H9 (cell line): ENCODE data around the gene SUPT20H. TPM values are rescaled to one million over a fixed set of nuclear protein-coding genes. Genes with fewer than 3 reads are reported as not detected.
A peak's percentile ranks its signal among the peaks of the same experiment; 100 is the strongest.

Experiments used
- DNase-seq: peaks from one replicate; pipeline ENCODE4 v3.0.0-alpha.2; 2017
- H2AFZ ChIP-seq: one replicate; pipeline ENCODE4 v1.6.1; 2013; ENCODE audit warnings: mild to moderate bottlenecking, low read length, control low read depth, moderate library complexity
- H2AK5ac ChIP-seq: 2 replicates; pipeline ENCODE4 v1.6.1; 2013; ENCODE audit warnings: low read length, control low read depth, mixed read lengths; ENCODE audit not compliant: insufficient read length
- H2BK120ac ChIP-seq: one replicate; pipeline ENCODE4 v1.6.1; 2013; ENCODE audit warnings: low read depth, mild to moderate bottlenecking, low read length, control low read depth, inconsistent platforms; ENCODE audit not compliant: poor library complexity, severe bottlenecking
- H2BK12ac ChIP-seq: 2 replicates; pipeline ENCODE4 v1.6.1; 2013; ENCODE audit warnings: low read length, control low read depth, mixed read lengths, low read depth; ENCODE audit not compliant: insufficient read length
- H2BK15ac ChIP-seq: 2 replicates; pipeline ENCODE4 v1.6.1; 2013; ENCODE audit warnings: low read depth, low read length, control low read depth
- H2BK20ac ChIP-seq: one replicate; pipeline ENCODE4 v1.6.1; 2013; ENCODE audit warnings: low read depth, mild to moderate bottlenecking, low read length, control low read depth, inconsistent platforms; ENCODE audit not compliant: poor library complexity, severe bottlenecking
- H2BK5ac ChIP-seq: 2 replicates; pipeline ENCODE4 v1.6.1; 2013; ENCODE audit warnings: low read length, control low read depth, mixed read lengths; ENCODE audit not compliant: insufficient read length
- H3K14ac ChIP-seq: 2 replicates; pipeline ENCODE4 v1.6.1; 2013; ENCODE audit warnings: low read length, control low read depth; ENCODE audit not compliant: insufficient read depth
- H3K18ac ChIP-seq: 2 replicates; pipeline ENCODE4 v1.6.1; 2013; ENCODE audit warnings: low read depth, mild to moderate bottlenecking, mixed read lengths, low read length, control low read depth; ENCODE audit not compliant: insufficient read length
- H3K23ac ChIP-seq: 2 replicates; pipeline ENCODE4 v1.6.1; 2013; ENCODE audit warnings: low read length, control low read depth, mixed read lengths, low read depth; ENCODE audit not compliant: insufficient read length
- H3K23me2 ChIP-seq: 2 replicates; pipeline ENCODE4 v1.6.1; 2013; ENCODE audit warnings: low read depth, mild to moderate bottlenecking, mixed read lengths, low read length, control low read depth; ENCODE audit not compliant: insufficient read length, poor library complexity, severe bottlenecking
- H3K27ac ChIP-seq: 2 replicates; pipeline ENCODE4 v1.5.1; 2013; ENCODE audit warnings: low read length, control low read depth, mixed read lengths, low read depth; ENCODE audit not compliant: insufficient read length
- H3K27me3 ChIP-seq: 2 replicates; pipeline ENCODE4 v1.6.1; 2013; ENCODE audit warnings: low read length, control low read depth, inconsistent platforms; ENCODE audit not compliant: insufficient read depth
- H3K4ac ChIP-seq: 2 replicates; pipeline ENCODE4 v1.6.1; 2013; ENCODE audit warnings: low read depth, mild to moderate bottlenecking, control low read depth, inconsistent platforms, low read length, moderate library complexity
- H3K4me1 ChIP-seq: 2 replicates; pipeline ENCODE4 v1.6.1; 2013; ENCODE audit warnings: low read length, control low read depth, inconsistent platforms; ENCODE audit not compliant: insufficient read depth
- H3K4me2 ChIP-seq: 2 replicates; pipeline ENCODE4 v1.6.1; 2013; ENCODE audit warnings: low read length, control low read depth, mixed read lengths; ENCODE audit not compliant: insufficient read length, insufficient read depth
- H3K56ac ChIP-seq: 2 replicates; pipeline ENCODE4 v1.6.1; 2013; ENCODE audit warnings: low read depth, mild to moderate bottlenecking, mixed read lengths, low read length, control low read depth; ENCODE audit not compliant: insufficient read length
- H3K79me1 ChIP-seq: 2 replicates; pipeline ENCODE4 v1.6.1; 2013; ENCODE audit warnings: low read depth, mild to moderate bottlenecking, moderate library complexity, low read length, control low read depth, inconsistent platforms; ENCODE audit not compliant: insufficient read depth, poor library complexity, severe bottlenecking
- H3K79me2 ChIP-seq: 2 replicates; pipeline ENCODE4 v1.6.1; 2013; ENCODE audit warnings: low read length, control low read depth, inconsistent platforms; ENCODE audit not compliant: insufficient read depth
- H3K9ac ChIP-seq: 2 replicates; pipeline ENCODE4 v1.6.1; 2013; ENCODE audit warnings: low read length, control low read depth, mixed read lengths; ENCODE audit not compliant: insufficient read length; ENCODE audit errors: extremely low read depth
- H3K9me3 ChIP-seq: one replicate; pipeline ENCODE4 v1.6.1; 2013; ENCODE audit warnings: low read depth, low read length, inconsistent platforms; ENCODE audit not compliant: control insufficient read depth
- H3T11ph ChIP-seq: one replicate; pipeline ENCODE4 v1.6.1; 2013; ENCODE audit warnings: mild to moderate bottlenecking, low read length, control low read depth, inconsistent platforms
- H4K20me1 ChIP-seq: one replicate; pipeline ENCODE4 v1.6.1; 2013; ENCODE audit not compliant: control insufficient read depth, insufficient read length, insufficient read depth
- H4K5ac ChIP-seq: 2 replicates; pipeline ENCODE4 v1.6.1; 2013; ENCODE audit warnings: low read depth, mild to moderate bottlenecking, mixed read lengths, low read length, control low read depth; ENCODE audit not compliant: insufficient read length
- H4K8ac ChIP-seq: replicated peaks from 2 replicates; pipeline ENCODE4 v1.6.1; 2013; ENCODE audit warnings: low read length, control low read depth, mixed read lengths, low read depth; ENCODE audit not compliant: insufficient read length
- H4K91ac ChIP-seq: 2 replicates; pipeline ENCODE4 v1.6.1; 2013; ENCODE audit warnings: low read depth, mild to moderate bottlenecking, moderate library complexity, mixed read lengths, low read length, control low read depth; ENCODE audit not compliant: insufficient read length
- H3K27ac Mint-ChIP-seq, 3 experiments: 2 replicates in 2 of 3; 3 replicates in 1 of 3; pipeline ENCODE4 v1.8.0; 2020 to 2021; ENCODE audit warnings: mixed read lengths in 3 of 3, mild to moderate bottlenecking in 1 of 3, moderate library complexity in 1 of 3
- H3K27me3 Mint-ChIP-seq: 2 replicates; pipeline ENCODE4 v1.8.0; 2021; ENCODE audit warnings: low read depth, mild to moderate bottlenecking, moderate library complexity, mixed read lengths
- H3K36me3 Mint-ChIP-seq, 3 experiments: 2 replicates in 2 of 3; 3 replicates in 1 of 3; pipeline ENCODE4 v1.8.0; 2020 to 2021; ENCODE audit warnings: low read depth in 3 of 3, mixed read lengths in 3 of 3; ENCODE audit not compliant: insufficient read depth in 1 of 3
- H3K4me1 Mint-ChIP-seq, 2 experiments: 2 replicates each; pipeline ENCODE4 v1.8.0; 2020; ENCODE audit warnings: mixed read lengths in 2 of 2
- H3K4me3 Mint-ChIP-seq, 2 experiments: 2 replicates in 1 of 2; 3 replicates in 1 of 2; pipeline ENCODE4 v1.8.0; 2020 to 2021; ENCODE audit warnings: mild to moderate bottlenecking in 2 of 2, mixed read lengths in 2 of 2, moderate library complexity in 1 of 2
- H3K9me3 Mint-ChIP-seq, 2 experiments: 2 replicates in 1 of 2; 3 replicates in 1 of 2; pipeline ENCODE4 v1.8.0; 2020; ENCODE audit warnings: mild to moderate bottlenecking in 2 of 2, mixed read lengths in 2 of 2, moderate library complexity in 1 of 2
- CTCF ChIP-seq: fragments of 200-600 bp; sonication (generic); conservative IDR thresholded peaks from 3 replicates; pipeline ENCODE4 v1.8.0; 2021; ENCODE audit warnings: antibody characterized with exemption, mild to moderate bottlenecking
- WGBS: extraction: QIAGEN DNeasy Blood & Tissue Kit; methylation state at CpG from one replicate; pipeline ENCODE4 v1.1.7; 2013; ENCODE audit warnings: missing lambda C conversion rate, low lambda C conversion rate, mixed read lengths; ENCODE audit not compliant: insufficient read length; ENCODE audit errors: extremely low coverage; 5-methylcytosine and 5-hydroxymethylcytosine counted together
- long read RNA-seq: library from polyadenylated mRNA; unstranded; transcript quantifications from one replicate; pipeline ENCODE4 v2.0.0, GENCODE V29; 2020
- total RNA-seq: library from RNA; stranded (reverse); gene quantifications from 2 replicates; pipeline ENCODE4 v1.2.1, GENCODE V29; 2021

The SUPT20H gene
- 58.0 and 59.5 TPM in 2 replicates for total RNA-seq
- long read RNA-seq, transcript SUPT20H-201 (26 exons, 2,739 nt), result minor isoform, 20 of 361 reads
- long read RNA-seq, transcript SUPT20H-203 (25 exons, 2,843 nt), result major isoform, 21 of 361 reads
- long read RNA-seq, partial matches to known transcripts, result 34 of 361 reads
- long read RNA-seq, other reads (novel, unspliced or antisense), result 281 of 361 reads

- Histone ChIP-seq H2BK12ac (peak within 1 kb of the TSS; percentile 17), H3K4me1 (no peaks in the 10 kb centered on the region), H3K27ac (no peak within 1 kb of the TSS), H3K14ac (peak within 1 kb of the TSS; percentile 91), H4K5ac (peak within 1 kb of the TSS; percentile 81), H3K4ac (no peak within 1 kb of the TSS; the same call in 1 of the 2 replicates), H4K91ac (peak within 1 kb of the TSS; percentile 80), H2BK120ac (no peak within 1 kb of the TSS), H3K18ac (peak within 1 kb of the TSS; percentile 90), H4K20me1 (no peaks in the 10 kb centered on the region), H3K4me2 (peak within 1 kb of the TSS; percentile 95), H2AK5ac (no peak within 1 kb of the TSS), H2AFZ (no peak within 1 kb of the TSS), H2BK20ac (no peak within 1 kb of the TSS), H3T11ph (peak within 1 kb of the TSS; percentile 88), H3K23ac (no peak within 1 kb of the TSS), H3K27me3 (no peaks in the 10 kb centered on the region), H3K79me2 (peaks cover 15% of the 10 kb centered on the region; the same call in 1 of the 2 replicates), H3K9me3 (no peaks in the 10 kb centered on the region), H3K9ac (peak within 1 kb of the TSS; percentile 96), H3K79me1 (peaks cover 5% of the 10 kb centered on the region), H3K23me2 (peaks cover 3% of the 10 kb centered on the region), H4K8ac (no peak within 1 kb of the TSS), H2BK5ac (peak within 1 kb of the TSS; percentile 15), H3K56ac (no peak within 1 kb of the TSS), H2BK15ac (peak within 1 kb of the TSS; percentile 54; the same call in 1 of the 2 replicates)
- no CpG with 5 or more reads among the region's 75 CpGs for WGBS
- Mint-ChIP-seq H3K4me1 (peaks cover 8 to 15% of the 10 kb centered on the region in 2 experiments), H3K4me3 (peak within 1 kb of the TSS; percentile 90 to 95), H3K27ac (peak within 1 kb of the TSS; percentile 96 to 99 (median 98)), H3K36me3 (peaks cover 17 to 19% (median 17%) of the 10 kb centered on the region in 3 experiments), H3K27me3 (peaks cover 3% of the 10 kb centered on the region), H3K9me3 (peaks cover 3 to 8% of the 10 kb centered on the region in 2 experiments; a peak in 4 of 5 replicates)
- TF ChIP-seq CTCF, result no peak
- peak; percentile 96 for DNase-seq
Observed at GRCh38 chr13:37058910-37059847, at the start of gene SUPT20H. Gene SUPT20H (minus strand): TSS chr13:37059688. CDS start chr13:37051490, 8,198 bp downstream.
